Ovary (tissue), 3 donors: ENCODE results near the gene GABRR2.

Experiments
- CTCF ChIP-seq, 3 donors: fragments of 450-650 bp in 2 of 3; fragments of 200-600 bp in 1 of 3; IDR thresholded peaks; one replicate each; pipeline versions ENCODE4 v1.5.1 to v1.8.0; 2016 to 2022; ENCODE audit warnings: antibody characterized with exemption in 3 of 3, mild to moderate bottlenecking in 1 of 3
- POLR2A ChIP-seq: fragments of 450-650 bp; IDR thresholded peaks from one replicate; pipeline ENCODE4 v1.6.1; 2017; ENCODE audit warnings: antibody characterized with exemption, mild to moderate bottlenecking, moderate library complexity
- donor health status: DM: no; HTN: no; CAD: no.

- TF ChIP-seq CTCF (IDR thresholded peaks at IDR 0.05) (no peak), POLR2A (no peak)
These were observed 6.3 kb downstream of the GABRR2 start for GRCh38 chr6:89308525-89309395.
